NCI-H1436 (cell line): ENCODE measurements around the gene APOBEC3G.

Experiments used
- DNase-seq: peaks from one replicate; lab custom pipeline; 2025; lab: John Stamatoyannopoulos, UW

APOBEC3G gene

GRCh38 chr22:39122772-39123470 is 45.8 kb downstream of the APOBEC3G start:
- DNase-seq = no peak

- no peak for DNase-seq
Measured at GRCh38 chr22:39123751-39124581, 46.9 kb downstream of the APOBEC3G start.

GRCh38 chr22:39125622-39126021 is 48.5 kb downstream of the APOBEC3G start:
- DNase-seq = no peak

- DNase-seq = no peak
Measured at GRCh38 chr22:39128508-39128907, 51.4 kb downstream of the APOBEC3G start.

- DNase-seq = no peak
Measured at GRCh38 chr22:39129081-39129480, 52.0 kb downstream of the APOBEC3G start.

- no peak for DNase-seq
Measured at GRCh38 chr22:39129746-39130145, 52.7 kb downstream of the APOBEC3G start.

- no peak for DNase-seq
Measured at GRCh38 chr22:39130152-39130704, 53.2 kb downstream of the APOBEC3G start.

GRCh38 chr22:39130892-39131855 is 54.1 kb downstream of the APOBEC3G start:
- no peak for DNase-seq

GRCh38 chr22:39132281-39132680 is 55.2 kb downstream of the APOBEC3G start:
- no peak for DNase-seq

- no peak for DNase-seq
Measured at GRCh38 chr22:39132871-39133524, 55.9 kb downstream of the APOBEC3G start.

GRCh38 chr22:39133871-39134270 is 56.8 kb downstream of the APOBEC3G start:
- DNase-seq = no peak

- no peak for DNase-seq
Measured at GRCh38 chr22:39134366-39135091, 57.5 kb downstream of the APOBEC3G start.

- no peak for DNase-seq
Measured at GRCh38 chr22:39135092-39135896, 58.2 kb downstream of the APOBEC3G start.

GRCh38 chr22:39136317-39136716 is 59.2 kb downstream of the APOBEC3G start:
- no peak for DNase-seq
